Measurements from ENCODE around the gene IQGAP2.
"Not testable (repeated sequence)": the region's sequence is repeated elsewhere in the genome, so short reads cannot be mapped to it uniquely, and the experiment has no call there.

IQGAP2 gene

GRCh38 chr5:76657683-76658311 lies 254.7 kb downstream of the IQGAP2 start:
- no peak for DNase-seq (ENCODE audit: low spot score)

GRCh38 chr5:76660360-76660759 lies 257.3 kb downstream of the IQGAP2 start:
- no peak for DNase-seq (ENCODE audit: low spot score)

- DNase-seq (ENCODE audit: low spot score) = no peak
These were observed 259.4 kb downstream of the IQGAP2 start for GRCh38 chr5:76662521-76662920.

GRCh38 chr5:76663573-76663972 lies 260.5 kb downstream of the IQGAP2 start:
- no peak for DNase-seq (ENCODE audit: low spot score)

GRCh38 chr5:76664079-76664478 lies 261.0 kb downstream of the IQGAP2 start:
- DNase-seq (ENCODE audit: low spot score) = no peak

- no peak for DNase-seq (ENCODE audit: low spot score)
These were observed 264.4 kb downstream of the IQGAP2 start for GRCh38 chr5:76667495-76667894.

GRCh38 chr5:76669245-76669644 lies 266.2 kb downstream of the IQGAP2 start:
- DNase-seq (ENCODE audit: low spot score) = no peak

GRCh38 chr5:76670508-76670907 lies 267.4 kb downstream of the IQGAP2 start:
- no peak for DNase-seq (ENCODE audit: low spot score)

- DNase-seq (ENCODE audit: low spot score) = no peak
These were observed 269.2 kb downstream of the IQGAP2 start for GRCh38 chr5:76672242-76672641.

GRCh38 chr5:76673125-76673524 lies 270.0 kb downstream of the IQGAP2 start:
- DNase-seq (ENCODE audit: low spot score) = no peak

GRCh38 chr5:76674330-76675066 lies 271.4 kb downstream of the IQGAP2 start:
- no peak for DNase-seq (ENCODE audit: low spot score)

GRCh38 chr5:76675364-76675763 lies 272.3 kb downstream of the IQGAP2 start:
- DNase-seq (ENCODE audit: low spot score) = no peak

- no peak for DNase-seq (ENCODE audit: low spot score)
These were observed 274.9 kb downstream of the IQGAP2 start for GRCh38 chr5:76677849-76678472.

- no peak for DNase-seq (ENCODE audit: low spot score)
These were observed 276.1 kb downstream of the IQGAP2 start for GRCh38 chr5:76679231-76679630.

GRCh38 chr5:76680826-76681225 lies 277.7 kb downstream of the IQGAP2 start:
- not testable (repeated sequence) for DNase-seq (ENCODE audit: low spot score)

- DNase-seq (ENCODE audit: low spot score) = no peak
These were observed 278.2 kb downstream of the IQGAP2 start for GRCh38 chr5:76681287-76681686.

- no peak for DNase-seq (ENCODE audit: low spot score)
These were observed 279.3 kb downstream of the IQGAP2 start for GRCh38 chr5:76682387-76682786.

- no peak for DNase-seq (ENCODE audit: low spot score)
These were observed 281.0 kb downstream of the IQGAP2 start for GRCh38 chr5:76683816-76684731.

- no peak for DNase-seq (ENCODE audit: low spot score)
These were observed 281.9 kb downstream of the IQGAP2 start for GRCh38 chr5:76684756-76685519.

GRCh38 chr5:76685704-76686103 lies 282.6 kb downstream of the IQGAP2 start:
- DNase-seq (ENCODE audit: low spot score) = no peak

GRCh38 chr5:76688212-76688611 lies 285.1 kb downstream of the IQGAP2 start:
- DNase-seq (ENCODE audit: low spot score) = no peak

Measured in putamen (tissue), 1 donor.